OCI-LY3 (cell line): ENCODE measurements around the gene CERCAM.
"Not testable (repeated sequence)": the region's sequence is repeated elsewhere in the genome, so short reads cannot be mapped to it uniquely, and the experiment has no call there.

ENCODE experiments used
- CTCF ChIP-seq: fragments of 200-600, 300-600 bp; sonication (generic); IDR thresholded peaks from 2 replicates; pipeline ENCODE4 v1.5.1; 2014; ENCODE audit warnings: antibody characterized with exemption, low read length, low read depth
- EZH2phosphoT487 ChIP-seq: fragments of 200-600 bp; shearing (Covaris generic); IDR thresholded peaks from 2 replicates; pipeline ENCODE4 v1.6.1; 2018; ENCODE audit warnings: antibody characterized with exemption, mixed run types, low read depth

- TF ChIP-seq CTCF, EZH2phosphoT487: not testable (repeated sequence)
These were observed 6.9 kb upstream of the CERCAM start for GRCh38 chr9:128413728-128414127.
